ENCODE results near the gene KRT4.
A peak's percentile ranks its signal among the peaks of the same experiment; 100 is the strongest.

The KRT4 gene

GRCh38 chr12:52808573-52809160, 5.2 kb downstream of the KRT4 start:
- H2AFZ ChIP-seq (ENCODE audit: low read length): no peak overlapping the region
- H3K18ac ChIP-seq (ENCODE audit: low read length): no peak overlapping the region
- H3K4me1 ChIP-seq (ENCODE audit: control insufficient read depth in 2 of 2, insufficient read depth in 1 of 2, low read depth in 1 of 2, low read length in 2 of 2): peaks cover 0 to 11% of the 10 kb centered on the region in 2 donors
- no peak overlapping the region for H4K91ac ChIP-seq (ENCODE audit: low read depth, low read length, poor library complexity)
- H3K4me2 ChIP-seq (ENCODE audit: insufficient read depth, low read length, poor library complexity, severe bottlenecking): no peak overlapping the region
- WGBS, 2 donors (ENCODE audit: extremely low coverage in 2 of 2, insufficient read length in 2 of 2, insufficient replicate concordance in 1 of 2): no CpG with 5 or more reads among the region's 8 CpGs
- H2BK12ac ChIP-seq (ENCODE audit: low read length): no peak overlapping the region
- no peak overlapping the region for H2BK15ac ChIP-seq (ENCODE audit: low read length)
- no peak overlapping the region for H2BK5ac ChIP-seq (ENCODE audit: low read length)
- H2BK120ac ChIP-seq (ENCODE audit: low read depth, low read length): no peak overlapping the region
- H3K14ac ChIP-seq (ENCODE audit: low read length): no peak overlapping the region
- H3K27me3 ChIP-seq (ENCODE audit: control insufficient read depth in 3 of 3, insufficient read depth in 3 of 3, low read depth in 1 of 3, low read length in 3 of 3): no peaks in the 10 kb centered on the region
- H4K8ac ChIP-seq (ENCODE audit: low read depth, low read length): no peak overlapping the region
- no peaks in the 10 kb centered on the region for H3K36me3 ChIP-seq (replicated peaks in 1 of 2; ENCODE audit: control insufficient read depth in 2 of 2, insufficient read depth in 2 of 2, low read length in 2 of 2)
- no peak overlapping the region for H3K9ac ChIP-seq (ENCODE audit: low read depth, low read length, poor library complexity)
- H3K27ac ChIP-seq (replicated peaks; ENCODE audit: low read length): no peak overlapping the region
- no peak overlapping the region for H3K23ac ChIP-seq (ENCODE audit: low read depth, low read length, poor library complexity)
- H3K9me3 ChIP-seq (replicated peaks in 1 of 2; ENCODE audit: control insufficient read depth in 2 of 2, insufficient read depth in 1 of 2, low read depth in 1 of 2, low read length in 2 of 2): no peaks in the 10 kb centered on the region
- H3K4me3 ChIP-seq (ENCODE audit: low read length in 2 of 2): no peak overlapping the region
- no peak overlapping the region for H3K4ac ChIP-seq (ENCODE audit: low read length)
- no peak overlapping the region for H2AK5ac ChIP-seq (ENCODE audit: low read depth, low read length)
- no peak for DNase-seq (ENCODE audit: low spot score)
- H3K79me1 ChIP-seq (ENCODE audit: low read depth, low read length): no peaks in the 10 kb centered on the region

DNA sequence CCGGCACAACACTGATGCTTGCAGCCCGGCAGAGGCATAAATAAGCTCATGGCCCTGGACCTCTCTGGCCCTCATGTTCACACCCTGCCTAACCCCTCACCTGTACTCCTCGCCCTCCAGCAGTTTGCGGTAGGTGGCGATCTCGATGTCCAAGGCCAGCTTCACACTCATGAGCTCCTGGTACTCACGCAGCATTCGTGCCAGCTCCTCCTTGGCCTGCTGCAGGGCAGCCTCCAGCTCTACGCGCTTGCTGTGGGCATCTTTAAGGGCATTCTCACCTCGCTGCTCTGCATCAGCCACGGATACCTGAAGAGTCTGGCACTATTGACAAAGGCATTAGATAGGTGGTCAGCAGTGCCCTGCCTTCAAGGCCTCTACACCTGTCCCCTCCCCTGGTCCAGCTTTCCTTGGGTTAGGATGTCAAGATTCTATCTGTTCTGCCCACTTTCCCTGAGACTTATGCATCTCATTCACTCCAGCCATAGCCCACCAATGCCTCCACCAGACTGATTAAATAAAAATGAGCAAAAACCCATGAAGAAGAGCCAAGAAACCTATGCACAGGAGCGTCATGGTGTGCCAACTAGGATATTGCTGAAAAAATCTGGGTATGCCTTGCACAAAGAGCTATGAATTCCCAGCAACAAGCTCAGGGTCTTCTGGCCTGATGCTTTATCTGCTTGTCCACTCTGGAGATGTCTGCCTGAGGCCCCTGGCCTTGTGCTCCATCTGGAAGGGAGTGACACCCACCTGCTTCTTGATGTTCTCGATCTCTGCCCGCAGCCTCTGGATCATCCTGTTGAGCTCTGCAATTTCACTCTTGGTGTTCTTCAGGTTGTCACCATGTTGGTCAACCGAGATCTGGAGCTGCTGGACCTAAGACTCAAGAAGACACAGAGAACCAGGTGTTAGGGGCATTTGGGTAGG, 6.1 kb downstream of the KRT4 start:
- peaks cover 0 to 11% of the 10 kb centered on the region in 2 donors for H3K4me1 ChIP-seq (ENCODE audit: control insufficient read depth in 2 of 2, insufficient read depth in 1 of 2, low read depth in 1 of 2, low read length in 2 of 2)
- no CpG with 5 or more reads among the region's 16 CpGs for WGBS, 2 donors (ENCODE audit: extremely low coverage in 2 of 2, insufficient read length in 2 of 2, insufficient replicate concordance in 1 of 2)
- peak overlapping the region; percentile 37 for H3K4ac ChIP-seq (ENCODE audit: low read length)
- H3K4me3 ChIP-seq (ENCODE audit: low read length in 2 of 2): peak overlapping the region in 1 of 2 donors; percentile 23
- peak overlapping the region; percentile 68 for H3K18ac ChIP-seq (ENCODE audit: low read length)
- no peaks in the 10 kb centered on the region for H3K79me1 ChIP-seq (ENCODE audit: low read depth, low read length)
- no peak overlapping the region for H3K4me2 ChIP-seq (ENCODE audit: insufficient read depth, low read length, poor library complexity, severe bottlenecking)
- no peaks in the 10 kb centered on the region for H3K9me3 ChIP-seq (replicated peaks in 1 of 2; ENCODE audit: control insufficient read depth in 2 of 2, insufficient read depth in 1 of 2, low read depth in 1 of 2, low read length in 2 of 2)
- no peak overlapping the region for H4K8ac ChIP-seq (ENCODE audit: low read depth, low read length)
- no peak overlapping the region for H2BK120ac ChIP-seq (ENCODE audit: low read depth, low read length)
- no peak overlapping the region for H2BK5ac ChIP-seq (ENCODE audit: low read length)
- no peak overlapping the region for H2AFZ ChIP-seq (ENCODE audit: low read length)
- H2AK5ac ChIP-seq (ENCODE audit: low read depth, low read length): peak overlapping the region; percentile 31
- peak overlapping the region; percentile 26 for H3K23ac ChIP-seq (ENCODE audit: low read depth, low read length, poor library complexity)
- H3K27ac ChIP-seq (replicated peaks; ENCODE audit: low read length): no peak overlapping the region
- no peak overlapping the region for H2BK12ac ChIP-seq (ENCODE audit: low read length)
- no peak overlapping the region for H4K91ac ChIP-seq (ENCODE audit: low read depth, low read length, poor library complexity)
- no peak overlapping the region for H3K14ac ChIP-seq (ENCODE audit: low read length)
- peak overlapping the region; percentile 1 for H3K9ac ChIP-seq (ENCODE audit: low read depth, low read length, poor library complexity)
- no peaks in the 10 kb centered on the region for H3K36me3 ChIP-seq (replicated peaks in 1 of 2; ENCODE audit: control insufficient read depth in 2 of 2, insufficient read depth in 2 of 2, low read length in 2 of 2)
- DNase-seq (ENCODE audit: low spot score): no peak
- no peaks in the 10 kb centered on the region for H3K27me3 ChIP-seq (ENCODE audit: control insufficient read depth in 3 of 3, insufficient read depth in 3 of 3, low read depth in 1 of 3, low read length in 3 of 3)
- no peak overlapping the region for H2BK15ac ChIP-seq (ENCODE audit: low read length)

DNA sequence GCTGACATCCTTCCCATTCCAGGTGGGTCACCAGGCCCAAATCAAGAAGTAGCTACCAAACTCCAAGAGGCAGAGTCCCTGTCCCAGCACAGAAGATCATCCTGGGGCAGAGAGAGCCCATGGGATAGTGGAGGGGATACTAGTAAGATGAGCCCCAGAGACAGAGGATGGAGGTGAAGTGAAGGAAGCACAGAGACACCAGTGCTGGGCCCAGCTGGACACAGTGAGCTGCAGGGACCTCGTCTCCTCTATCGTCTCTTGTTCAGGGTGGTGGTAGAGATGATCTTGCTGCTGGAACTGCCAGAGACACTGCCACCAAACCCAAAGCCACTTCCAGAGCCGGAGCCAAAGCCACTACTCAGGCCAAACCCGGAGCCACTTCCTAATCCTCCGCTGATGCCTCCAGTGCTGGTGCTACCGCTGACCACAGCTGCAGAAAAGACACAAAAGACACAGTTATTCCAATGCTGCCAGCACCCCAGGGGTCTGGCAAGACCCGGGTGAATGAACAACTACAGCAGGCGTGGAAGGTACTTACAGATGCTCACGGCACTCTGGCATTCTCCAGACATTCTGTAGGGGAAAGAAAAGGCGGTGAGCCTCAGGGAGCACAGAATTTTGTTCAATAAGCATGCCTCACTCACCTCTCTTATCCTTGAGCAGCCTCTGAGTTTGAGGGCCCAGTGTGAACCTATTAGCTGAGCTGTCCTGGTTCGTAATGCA, 6.9 kb downstream of the KRT4 start:
- Histone ChIP-seq H3K4me2 (ENCODE audit: insufficient read depth, low read length, poor library complexity, severe bottlenecking) (no peak overlapping the region), H3K23ac (ENCODE audit: low read depth, low read length, poor library complexity) (peak overlapping the region; percentile 26), H3K79me1 (ENCODE audit: low read depth, low read length) (no peaks in the 10 kb centered on the region), H3K27ac (replicated peaks; ENCODE audit: low read length) (no peak overlapping the region), H4K91ac (ENCODE audit: low read depth, low read length, poor library complexity) (no peak overlapping the region), H3K4me3 (ENCODE audit: low read length in 2 of 2) (no peak overlapping the region), H3K14ac (ENCODE audit: low read length) (no peak overlapping the region), H2AK5ac (ENCODE audit: low read depth, low read length) (no peak overlapping the region), H3K27me3 (ENCODE audit: control insufficient read depth in 3 of 3, insufficient read depth in 3 of 3, low read depth in 1 of 3, low read length in 3 of 3) (no peaks in the 10 kb centered on the region), H3K9ac (ENCODE audit: low read depth, low read length, poor library complexity) (peak overlapping the region; percentile 1), H3K18ac (ENCODE audit: low read length) (no peak overlapping the region), H2BK15ac (ENCODE audit: low read length) (no peak overlapping the region), H4K8ac (ENCODE audit: low read depth, low read length) (no peak overlapping the region), H3K36me3 (replicated peaks in 1 of 2; ENCODE audit: control insufficient read depth in 2 of 2, insufficient read depth in 2 of 2, low read length in 2 of 2) (no peaks in the 10 kb centered on the region), H3K9me3 (replicated peaks in 1 of 2; ENCODE audit: control insufficient read depth in 2 of 2, insufficient read depth in 1 of 2, low read depth in 1 of 2, low read length in 2 of 2) (no peaks in the 10 kb centered on the region), H2AFZ (ENCODE audit: low read length) (no peak overlapping the region), H3K4me1 (ENCODE audit: control insufficient read depth in 2 of 2, insufficient read depth in 1 of 2, low read depth in 1 of 2, low read length in 2 of 2) (peaks cover 0 to 12% of the 10 kb centered on the region in 2 donors), H2BK12ac (ENCODE audit: low read length) (no peak overlapping the region), H2BK5ac (ENCODE audit: low read length) (no peak overlapping the region), H3K4ac (ENCODE audit: low read length) (peak overlapping the region; percentile 37), H2BK120ac (ENCODE audit: low read depth, low read length) (no peak overlapping the region)
- WGBS, 2 donors (ENCODE audit: extremely low coverage in 2 of 2, insufficient read length in 2 of 2, insufficient replicate concordance in 1 of 2): no CpG with 5 or more reads among the region's 11 CpGs
- DNase-seq (ENCODE audit: low spot score): no peak
